ENCODE data around the gene SLC44A5. TPM values are rescaled to one million over a fixed set of nuclear protein-coding genes. Genes with fewer than 3 reads are reported as not detected.

SLC44A5 gene
- polyA plus RNA-seq, 3 donors: not detected

GRCh38 chr1:75618382-75618781 lies 7.5 kb upstream of the SLC44A5 start:
- no peak overlapping the region for H3K4me2 ChIP-seq (replicated peaks; ENCODE audit: extremely low read depth, low read length, poor library complexity, severe bottlenecking)
- H3K27ac ChIP-seq (ENCODE audit: low read depth in 1 of 2, low read length in 2 of 2): no peak overlapping the region
- peaks cover 7 to 11% of the 10 kb centered on the region in 2 donors for H3K4me1 ChIP-seq (ENCODE audit: control insufficient read depth in 1 of 2, insufficient read depth in 2 of 2, low read length in 2 of 2)
- peaks cover 0 to 9% of the 10 kb centered on the region in 2 donors for H3K9me3 ChIP-seq (replicated peaks in 1 of 2; ENCODE audit: control insufficient read depth in 1 of 2, insufficient read depth in 1 of 2, low read length in 2 of 2)
- peaks cover 17% of the 10 kb centered on the region for H3K4me1 Mint-ChIP-seq
- H3K4me3 Mint-ChIP-seq: no peak overlapping the region
- no peak for DNase-seq
- intact Hi-C loops (cut with micrococcal nuclease): no loop called here
- H3K27ac Mint-ChIP-seq: no peak overlapping the region
- no peak overlapping the region for H3K4me3 ChIP-seq (replicated peaks in 1 of 3; ENCODE audit: low read depth in 2 of 3, low read length in 3 of 3)
- no peaks in the 10 kb centered on the region for H4K20me1 ChIP-seq (ENCODE audit: insufficient read depth, low read length)
- H3K36me3 ChIP-seq (replicated peaks in 1 of 2; ENCODE audit: control insufficient read depth in 1 of 2, insufficient read depth in 2 of 2, low read length in 2 of 2): no peaks in the 10 kb centered on the region
- H3K9ac ChIP-seq (ENCODE audit: insufficient read depth, low read length, poor library complexity, severe bottlenecking): no peak overlapping the region
- no peaks in the 10 kb centered on the region for H3K79me2 ChIP-seq (ENCODE audit: insufficient read depth, low read length)
- H3K36me3 Mint-ChIP-seq: peaks cover 0 to 7% of the 10 kb centered on the region in 2 donors
- H3K27me3 ChIP-seq (ENCODE audit: control insufficient read depth in 2 of 2, insufficient read depth in 2 of 2, low read length in 2 of 2): peaks cover 42 to 50% of the 10 kb centered on the region in 2 donors
- no peak overlapping the region for H2AFZ ChIP-seq (ENCODE audit: insufficient read depth, low read depth, low read length, poor library complexity, severe bottlenecking)
- peaks cover 0 to 18% (median 13%) of the 10 kb centered on the region in 7 donors for H3K9me3 Mint-ChIP-seq
- H3K27me3 Mint-ChIP-seq (ENCODE audit: low read depth in 3 of 3): peaks cover 51 to 64% (median 56%) of the 10 kb centered on the region in 3 donors
- TF ChIP-seq CTCF (IDR thresholded peaks at IDR 0.05): no peak

- H2AFZ ChIP-seq (ENCODE audit: insufficient read depth, low read depth, low read length, poor library complexity, severe bottlenecking): no peak overlapping the region
- H3K4me2 ChIP-seq (replicated peaks; ENCODE audit: extremely low read depth, low read length, poor library complexity, severe bottlenecking): no peak overlapping the region
- H4K20me1 ChIP-seq (ENCODE audit: insufficient read depth, low read length): no peaks in the 10 kb centered on the region
- intact Hi-C loops (cut with micrococcal nuclease): no loop called here
- Mint-ChIP-seq H3K4me3 (peak overlapping the region in 1 of 2 donors; percentile 85), H3K4me1 (peaks cover 17% of the 10 kb centered on the region), H3K27me3 (ENCODE audit: low read depth in 3 of 3) (peaks cover 58 to 74% (median 66%) of the 10 kb centered on the region in 3 donors), H3K9me3 (peaks cover 0 to 18% (median 14%) of the 10 kb centered on the region in 7 donors), H3K36me3 (peaks cover 0 to 7% of the 10 kb centered on the region in 2 donors), H3K27ac (no peak overlapping the region)
- H3K27me3 ChIP-seq (ENCODE audit: control insufficient read depth in 2 of 2, insufficient read depth in 2 of 2, low read length in 2 of 2): peaks cover 49 to 66% of the 10 kb centered on the region in 2 donors
- peaks cover 7 to 11% of the 10 kb centered on the region in 2 donors for H3K4me1 ChIP-seq (ENCODE audit: control insufficient read depth in 1 of 2, insufficient read depth in 2 of 2, low read length in 2 of 2)
- no peak overlapping the region for H3K4me3 ChIP-seq (replicated peaks in 1 of 3; ENCODE audit: low read depth in 2 of 3, low read length in 3 of 3)
- H3K9ac ChIP-seq (ENCODE audit: insufficient read depth, low read length, poor library complexity, severe bottlenecking): no peak overlapping the region
- no peaks in the 10 kb centered on the region for H3K79me2 ChIP-seq (ENCODE audit: insufficient read depth, low read length)
- H3K9me3 ChIP-seq (replicated peaks in 1 of 2; ENCODE audit: control insufficient read depth in 1 of 2, insufficient read depth in 1 of 2, low read length in 2 of 2): peaks cover 0 to 13% of the 10 kb centered on the region in 2 donors
- TF ChIP-seq CTCF (IDR thresholded peaks at IDR 0.05): no peak
- no peaks in the 10 kb centered on the region for H3K36me3 ChIP-seq (replicated peaks in 1 of 2; ENCODE audit: control insufficient read depth in 1 of 2, insufficient read depth in 2 of 2, low read length in 2 of 2)
- DNase-seq: no peak
- no peak overlapping the region for H3K27ac ChIP-seq (ENCODE audit: low read depth in 1 of 2, low read length in 2 of 2)
- WGBS (ENCODE audit: insufficient coverage): 4% methylated on average over 39 of the region's 39 CpGs
Measured at GRCh38 chr1:75616436-75617433, 5.8 kb upstream of the SLC44A5 start.
